Nephron (organoid): Measurements from ENCODE around the gene PCNX4.

Experiments
- H3K27ac Mint-ChIP-seq, 3 experiments: 2 replicates each; pipeline ENCODE4 v1.8.0; 2020; ENCODE audit warnings: mixed read lengths in 3 of 3, mild to moderate bottlenecking in 2 of 3, moderate library complexity in 1 of 3
- H3K27me3 Mint-ChIP-seq: 2 replicates; pipeline ENCODE4 v1.8.0; 2021; ENCODE audit warnings: low read depth, mild to moderate bottlenecking, moderate library complexity, mixed read lengths
- H3K36me3 Mint-ChIP-seq: 2 replicates; pipeline ENCODE4 v1.8.0; 2020; ENCODE audit warnings: low read depth, mixed read lengths
- H3K4me1 Mint-ChIP-seq: 2 replicates; pipeline ENCODE4 v1.8.0; 2020; ENCODE audit warnings: mixed read lengths
- H3K4me3 Mint-ChIP-seq, 3 experiments: 2 replicates each; pipeline ENCODE4 v1.8.0; 2020; ENCODE audit warnings: mild to moderate bottlenecking in 3 of 3, mixed read lengths in 3 of 3, moderate library complexity in 2 of 3
- H3K9me3 Mint-ChIP-seq: 2 replicates; pipeline ENCODE4 v1.8.0; 2020; ENCODE audit warnings: mixed read lengths
- CTCF ChIP-seq, 3 experiments: fragments of 200-600 bp; sonication (generic); IDR thresholded peaks; one replicate each; pipeline ENCODE4 v1.5.0; 2021; ENCODE audit warnings: antibody characterized with exemption in 3 of 3; ENCODE audit not compliant: unreplicated experiment in 3 of 3

Gene PCNX4

GRCh38 chr14:60090864-60091519, 731 bp upstream of the PCNX4 start:
- peaks cover 42% of the 10 kb centered on the region for H3K4me1 Mint-ChIP-seq
- H3K27ac Mint-ChIP-seq = peak overlapping the region; percentile 98
- no peak for TF ChIP-seq CTCF (IDR thresholded peaks at IDR 0.05; ENCODE audit: unreplicated experiment in 3 of 3)
- peak overlapping the region; percentile 94 to 97 (median 94) for H3K4me3 Mint-ChIP-seq
- H3K27me3 Mint-ChIP-seq = no peaks in the 10 kb centered on the region
- peaks cover 4% of the 10 kb centered on the region for H3K36me3 Mint-ChIP-seq
- H3K9me3 Mint-ChIP-seq = no peaks in the 10 kb centered on the region

DNA sequence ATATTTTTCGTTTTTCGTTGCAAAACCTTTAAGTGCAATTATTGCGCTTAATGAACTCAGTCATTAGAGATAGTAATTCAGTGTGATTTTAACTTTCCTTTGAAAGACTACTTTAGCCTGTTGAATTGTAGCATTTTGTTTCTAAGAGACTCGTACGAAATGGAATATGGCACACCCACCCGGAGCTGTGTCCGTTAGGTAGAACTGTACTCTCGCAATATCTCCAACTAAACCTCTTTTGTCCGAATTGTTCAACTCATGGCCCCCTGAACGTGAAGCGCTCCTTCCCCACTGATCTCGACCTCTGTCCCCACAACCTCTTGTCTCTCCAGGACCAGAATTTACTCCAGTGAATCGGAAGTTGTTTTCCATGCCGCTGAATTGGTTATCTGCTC, 800 bp downstream of the PCNX4 start:
- no peaks in the 10 kb centered on the region for H3K27me3 Mint-ChIP-seq

DNA sequence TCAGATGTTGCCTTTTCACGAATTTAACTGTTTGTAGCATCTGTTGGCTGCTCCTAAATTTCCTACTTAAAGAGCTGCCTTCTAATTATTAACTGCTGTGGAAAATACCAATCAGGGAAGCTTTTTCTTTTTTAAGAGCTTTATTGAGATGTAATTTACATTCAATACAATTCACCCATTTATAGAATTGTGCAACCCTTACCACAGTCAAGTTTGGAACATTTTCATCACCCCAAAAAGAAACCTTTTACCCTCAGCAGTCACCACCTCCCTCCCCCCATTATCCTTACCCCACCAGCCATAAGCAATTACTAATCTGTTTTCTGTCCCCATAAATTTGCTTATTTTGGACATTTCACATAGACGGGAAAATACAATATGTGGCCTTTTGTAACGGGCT, 1.4 kb downstream of the PCNX4 start:
- Mint-ChIP-seq H3K9me3 (peaks cover 2% of the 10 kb centered on the region), H3K4me3 (peak overlapping the region; percentile 94 to 97 (median 94)), H3K27ac (peak overlapping the region; percentile 98), H3K4me1 (peaks cover 49% of the 10 kb centered on the region), H3K27me3 (no peaks in the 10 kb centered on the region), H3K36me3 (peaks cover 16% of the 10 kb centered on the region)
- no peak for TF ChIP-seq CTCF (IDR thresholded peaks at IDR 0.05; ENCODE audit: unreplicated experiment in 3 of 3)

More for the DNA sequence above, 800 bp downstream of the PCNX4 start:
- Mint-ChIP-seq H3K27ac (peak overlapping the region; percentile 98), H3K9me3 (no peaks in the 10 kb centered on the region), H3K4me1 (peaks cover 45% of the 10 kb centered on the region), H3K4me3 (peak overlapping the region; percentile 94 to 97 (median 94)), H3K36me3 (peaks cover 11% of the 10 kb centered on the region)
- TF ChIP-seq CTCF (IDR thresholded peaks at IDR 0.05; ENCODE audit: unreplicated experiment in 3 of 3) = no peak

GRCh38 chr14:60093606-60094005, 1.9 kb downstream of the PCNX4 start:
- TF ChIP-seq CTCF (IDR thresholded peaks at IDR 0.05; ENCODE audit: unreplicated experiment in 3 of 3) = no peak
- H3K4me1 Mint-ChIP-seq = peaks cover 51% of the 10 kb centered on the region
- H3K36me3 Mint-ChIP-seq = peaks cover 21% of the 10 kb centered on the region
- H3K4me3 Mint-ChIP-seq = peak overlapping the region; percentile 94 to 97 (median 94)
- H3K27ac Mint-ChIP-seq = peak overlapping the region; percentile 98
- H3K27me3 Mint-ChIP-seq = no peaks in the 10 kb centered on the region
- peaks cover 5% of the 10 kb centered on the region for H3K9me3 Mint-ChIP-seq

DNA sequence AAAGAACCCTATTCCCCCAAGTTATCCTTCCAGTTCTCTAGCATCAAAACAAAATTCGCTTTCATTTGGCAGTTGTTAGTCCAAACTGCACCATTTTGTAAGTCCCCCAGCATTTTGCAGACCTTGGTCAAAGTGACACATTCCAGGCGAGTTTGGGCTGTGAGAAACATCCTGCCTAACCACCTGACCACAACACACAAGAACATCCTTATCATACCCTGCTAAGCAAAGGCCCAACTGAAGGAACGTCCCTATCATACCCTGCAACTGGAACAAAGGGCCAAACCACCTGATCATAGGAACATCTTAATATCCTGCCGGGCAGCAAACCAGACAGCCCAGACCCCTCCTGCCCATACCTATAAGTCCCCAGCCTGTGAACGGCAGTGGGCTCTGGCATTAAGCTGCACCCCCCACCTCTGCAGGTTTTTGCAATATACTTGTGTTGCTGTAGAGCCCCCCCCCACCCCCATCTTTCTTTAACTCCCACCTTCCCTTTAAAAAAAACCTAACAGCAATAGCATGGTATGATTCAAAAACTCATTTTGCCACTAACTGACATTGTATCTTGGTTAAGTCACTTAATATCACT, 2.7 kb downstream of the PCNX4 start:
- peaks cover 21% of the 10 kb centered on the region for H3K36me3 Mint-ChIP-seq
- no peaks in the 10 kb centered on the region for H3K27me3 Mint-ChIP-seq

More for the DNA sequence above, 2.7 kb downstream of the PCNX4 start:
- peak overlapping the region; percentile 94 to 97 (median 94) for H3K4me3 Mint-ChIP-seq
- H3K9me3 Mint-ChIP-seq = peaks cover 5% of the 10 kb centered on the region
- peaks cover 51% of the 10 kb centered on the region for H3K4me1 Mint-ChIP-seq
- peak overlapping the region; percentile 98 for H3K27ac Mint-ChIP-seq
- TF ChIP-seq CTCF (IDR thresholded peaks at IDR 0.05; ENCODE audit: unreplicated experiment in 3 of 3) = no peak
